K562 (cell line): Measurements from ENCODE around the gene NTS. TPM values are rescaled to one million over a fixed set of nuclear protein-coding genes. Genes with fewer than 3 reads are reported as not detected.
A peak's percentile ranks its signal among the peaks of the same experiment; 100 is the strongest.

Experiments
- ATAC-seq: fragments of 200-7000 bp; cut with Tn5 transposase; 3 replicates; pipeline ENCODE4 v1.9.1; 2020; ENCODE audit warnings: moderate library complexity
- BruUV-seq: library from RNA; stranded (reverse); fragments of 400-500 nt; replicated peaks from 2 replicates; lab custom pipeline; 2021; lab: Mats Ljungman, UMichigan
- CTCF ChIA-PET: fragments of 300-600 bp; formaldehyde crosslinking; extraction: SDS; loops from one replicate; lab custom pipeline; 2021; ENCODE audit warnings: low intra/inter-chr PET ratio; lab: Yijun Ruan, JAX
- POLR2A ChIA-PET: fragments of 300-600, 350-650 bp; sonication (Branson Sonifier 250); formaldehyde crosslinking; extraction: SDS; loops from one replicate; lab custom pipeline; 2021; ENCODE audit warnings: antibody characterized with exemption, inconsistent platforms; lab: Yijun Ruan, JAX
- DNase-seq, 4 experiments: peaks; one replicate each; pipeline versions ENCODE4 v3.0.0 to v3.0.0-alpha.2; 2011 to 2018; ENCODE audit warnings: low spot score in 3 of 4, mixed read lengths in 3 of 4; ENCODE audit errors: extremely low read depth in 1 of 4
- FAIRE-seq: peaks from 2 replicates; lab custom pipeline; 2011; peaks lifted over from hg19 to GRCh38; lab: Jason Lieb, UNC
- H2AFZ ChIP-seq: 2 replicates; pipeline ENCODE4 v1.6.0; 2011; ENCODE audit warnings: low read depth, low read length, control low read depth, inconsistent platforms
- H3K27ac ChIP-seq: fragments of 200-600 bp; 3 replicates; pipeline ENCODE4 v1.8.0; 2011; ENCODE audit warnings: low read depth, mild to moderate bottlenecking, control low read depth, inconsistent platforms, low read length, moderate library complexity, mixed read lengths; ENCODE audit errors: extremely low read depth
- H3K27me3 ChIP-seq, 2 experiments: fragments of 300-600 bp in 1 of 2; 2 replicates in 1 of 2; 3 replicates in 1 of 2; pipeline versions ENCODE4 v1.6.0 to v1.8.0; 2011; ENCODE audit warnings: inconsistent platforms in 2 of 2, low read length in 2 of 2, mild to moderate bottlenecking in 1 of 2, mixed read lengths in 1 of 2, moderate library complexity in 1 of 2; ENCODE audit not compliant: control insufficient read depth in 2 of 2, insufficient read depth in 2 of 2
- H3K36me3 ChIP-seq: fragments of 300-600 bp; 3 replicates; pipeline ENCODE4 v1.8.0; 2011; ENCODE audit warnings: mild to moderate bottlenecking, low read length, inconsistent platforms; ENCODE audit not compliant: control insufficient read depth, insufficient read depth
- H3K4me1 ChIP-seq, 2 experiments: fragments of 200-600 bp in 1 of 2; replicated peaks in 1 of 2; 2 replicates in 1 of 2; 3 replicates in 1 of 2; pipeline versions ENCODE4 v1.5.1 to v1.8.0; 2011; ENCODE audit warnings: inconsistent platforms in 2 of 2, low read length in 2 of 2, mild to moderate bottlenecking in 1 of 2, mixed read lengths in 1 of 2, moderate library complexity in 1 of 2; ENCODE audit not compliant: control insufficient read depth in 2 of 2, insufficient read depth in 2 of 2
- H3K4me2 ChIP-seq: 2 replicates; pipeline ENCODE4 v1.6.1; 2011; ENCODE audit warnings: low read length, control low read depth, inconsistent platforms, mixed read lengths; ENCODE audit not compliant: insufficient read depth
- H3K4me3 ChIP-seq: fragments of 200-600 bp; sonication (generic), shearing (Covaris generic); 2 replicates; pipeline ENCODE4 v1.5.1; 2016; ENCODE audit warnings: control low read depth, inconsistent platforms
- H3K79me2 ChIP-seq: fragments of 200-600 bp; 3 replicates; pipeline ENCODE4 v1.8.0; 2011; ENCODE audit warnings: low read length, inconsistent platforms; ENCODE audit not compliant: control insufficient read depth, insufficient read depth
- H3K9ac ChIP-seq, 2 experiments: 2 replicates each; pipeline versions ENCODE4 v1.6.0 to v1.6.1; 2011; ENCODE audit warnings: low read depth in 2 of 2, low read length in 2 of 2, control low read depth in 1 of 2, inconsistent platforms in 1 of 2, mild to moderate bottlenecking in 1 of 2, mixed read lengths in 1 of 2; ENCODE audit not compliant: insufficient read depth in 1 of 2
- H3K9me1 ChIP-seq: one replicate; pipeline ENCODE4 v1.6.0; 2011; ENCODE audit warnings: inconsistent platforms, mild to moderate bottlenecking, low read length, moderate library complexity; ENCODE audit not compliant: control insufficient read depth, insufficient read depth
- H3K9me3 ChIP-seq: replicated peaks from 2 replicates; pipeline ENCODE4 v1.5.1; 2011; ENCODE audit warnings: low read depth, low read length, inconsistent platforms; ENCODE audit not compliant: control insufficient read depth, insufficient read depth
- H4K20me1 ChIP-seq: replicated peaks from 2 replicates; pipeline ENCODE4 v1.6.1; 2011; ENCODE audit warnings: low read length, inconsistent platforms, mixed read lengths; ENCODE audit not compliant: control insufficient read depth, insufficient read depth
- CHD7 ChIP-seq: fragments of 200-600 bp; sonication (generic); IDR thresholded peaks from one replicate; pipeline ENCODE4 v1.6.1; 2012; ENCODE audit warnings: mild to moderate bottlenecking, low read depth, low read length, inconsistent platforms
- CTCF ChIP-seq, 3 experiments: IDR thresholded peaks in 2 of 3; conservative IDR thresholded peaks in 1 of 3; 2 replicates each; pipeline ENCODE4 v1.5.1; 2011 to 2012; ENCODE audit warnings: low read length in 3 of 3, mild to moderate bottlenecking in 3 of 3, control low read depth in 2 of 3, improper control_type of control experiment in 1 of 3, inconsistent platforms in 1 of 3, low read depth in 1 of 3, mixed read lengths in 1 of 3, moderate library complexity in 1 of 3; ENCODE audit not compliant: insufficient read depth in 2 of 3
- RAD21 ChIP-seq, 2 experiments: fragments of 250-450 bp in 1 of 2; fragments of 450-650 bp in 1 of 2; sonication (Bioruptor Pico) in 1 of 2; formaldehyde crosslinking in 1 of 2; IDR thresholded peaks in 1 of 2; conservative IDR thresholded peaks in 1 of 2; 2 replicates each; pipeline versions ENCODE4 v1.4.0 to v1.8.0; 2020 to 2022; ENCODE audit warnings: mild to moderate bottlenecking in 2 of 2, moderate library complexity in 1 of 2
- WGBS: fragments of 100-300 bp; shearing (Covaris generic); methylation state at CpG from one replicate; pipeline ENCODE4 v1.1.6; 2016; ENCODE audit warnings: low coverage, mixed read lengths; ENCODE audit not compliant: insufficient coverage; ENCODE audit errors: missing lambda C conversion rate; 5-methylcytosine and 5-hydroxymethylcytosine counted together
- in situ Hi-C: fragments of 300-500 bp; cut with MboI; formaldehyde crosslinking; loops from 4 replicates; pipeline ENCODE4 v1.15.0; 2018; ENCODE audit warnings: inconsistent platforms, mixed read lengths
- intact Hi-C: fragments of 100-400 bp; cut with micrococcal nuclease; formaldehyde crosslinking; loops from 2 replicates; pipeline ENCODE4 v1.14.2; 2022
- polyA plus RNA-seq, 8 experiments: library from polyadenylated mRNA; depleted of rRNA in 4 of 8; stranded (reverse) in 5 of 8; unstranded in 3 of 8; fragments of >200 nt; fragmentation: Nextera tagmentation in 2 of 8; fragmentation: Illumina TruSeq in 1 of 8; extraction: Ambion mirVana in 2 of 8; extraction: Trizol in 1 of 8; gene quantifications; 2 replicates each; pipeline versions ENCODE4 v1.2.1 to v1.2.3, GENCODE V29; 2011 to 2014; ENCODE audit warnings: inconsistent platforms in 1 of 8, missing spikeins in 1 of 8
- total RNA-seq, 7 experiments: library from RNA; depleted of rRNA in 6 of 7; stranded (reverse); fragments of >200 nt in 6 of 7; fragmentation: Illumina TruSeq in 2 of 7; extraction: Trizol in 2 of 7; gene quantifications; 2 replicates each; pipeline versions ENCODE4 v1.2.1 to v1.2.3, GENCODE V29; 2011 to 2021; ENCODE audit warnings: low replicate concordance in 1 of 7

NTS gene
- total and polyA plus RNA-seq, 9 of the 15 experiments (the other 6 are each of a cell fraction or from before 2014, with no cell fraction given), result 0.09 to 3.4 (median 0.18) TPM; not detected in 2

DNA sequence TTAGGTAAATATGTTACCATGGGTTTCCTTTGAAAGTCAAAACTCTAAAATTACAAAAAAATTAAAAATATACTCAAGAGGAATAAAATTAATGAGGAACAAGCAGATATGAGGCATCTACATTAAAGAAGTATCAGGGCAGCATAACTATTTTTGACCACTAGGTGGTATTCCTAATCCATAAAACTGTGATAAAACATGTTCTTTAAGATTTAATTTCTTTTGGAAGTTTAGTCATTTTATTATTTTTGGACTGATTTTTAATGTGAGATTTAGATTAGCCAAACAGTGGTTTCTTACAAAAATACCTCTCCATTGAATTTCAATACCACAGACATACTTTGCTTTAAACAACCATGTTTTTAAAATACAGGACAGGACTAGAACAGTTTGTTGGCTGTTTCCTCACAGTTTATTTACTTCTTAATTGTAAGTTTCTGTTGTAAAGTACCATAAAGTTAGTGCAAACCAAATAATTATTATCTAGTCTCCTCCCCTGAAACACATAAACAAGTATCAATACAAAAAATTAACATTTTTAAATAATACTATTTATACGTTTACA lies 49.8 kb downstream of the NTS start:
- no peaks in the 10 kb centered on the region for H4K20me1 ChIP-seq
- no TSS peak for BruUV-seq
- in situ Hi-C loops, result no loop called here
- no peaks in the 10 kb centered on the region for H3K9me3 ChIP-seq
- H3K4me2 ChIP-seq, result no peak overlapping the region
- H3K79me2 ChIP-seq, result no peaks in the 10 kb centered on the region
- 6% methylated on average over 1 of the region's 1 CpG for WGBS
- peak in 1 of 3 experiments; percentile 37; a peak in 1 of 6 replicates for TF ChIP-seq CTCF (IDR thresholded peaks at IDR 0.05 in 2 of 3, conservative IDR thresholded peaks at IDR 0.05 in 1 of 3; ENCODE audit: insufficient read depth in 2 of 3, low read depth in 1 of 3, low read length in 3 of 3)
- TF ChIP-seq CHD7, result no peak
- peak; percentile 28 to 55; a peak in 2 of 4 replicates for TF ChIP-seq RAD21 (CRISPR knock-in tag; conservative IDR thresholded peaks at IDR 0.05 in 1 of 2, IDR thresholded peaks at IDR 0.05 in 1 of 2)
- H3K27ac ChIP-seq, result no peak overlapping the region
- no peaks in the 10 kb centered on the region for H3K36me3 ChIP-seq
- H2AFZ ChIP-seq, result no peak overlapping the region
- no peak overlapping the region for H3K4me3 ChIP-seq
- FAIRE-seq (no peak), DNase-seq (peak in 2 of 4 experiments; percentile 4 to 7), ATAC-seq (no peak)
- CTCF ChIA-PET, result interaction anchor here (0.6 kb wide), 1 partner anchor 1883 kb away, joined by 3 read pairs; no protein-coding TSS in a partner anchor
- intact Hi-C loops, result loop anchor here (2.0 kb wide), 1 partner anchor 1925 kb away; no protein-coding TSS in a partner anchor
- no peaks in the 10 kb centered on the region for H3K4me1 ChIP-seq
- no peak overlapping the region for H3K9ac ChIP-seq
- no peaks in the 10 kb centered on the region for H3K27me3 ChIP-seq
- no peaks in the 10 kb centered on the region for H3K9me1 ChIP-seq
- POLR2A ChIA-PET, result no interaction called here
